Fibroblast of upper back skin (primary cell): ENCODE results near the gene SLIRP.
"Not testable (repeated sequence)": the region's sequence is repeated elsewhere in the genome, so short reads cannot be mapped to it uniquely, and the experiment has no call there.

Experiments
- DNase-seq: peaks from one replicate; pipeline ENCODE4 v3.0.0-alpha.2; 2013

SLIRP gene

GRCh38 chr14:77707724-77708408, at the start of gene SLIRP, which contains the start of gene ALKBH1:
Gene SLIRP, plus strand, starts transcription at chr14:77708103. Its CDS starts 9 bp downstream, at chr14:77708112.
Gene ALKBH1, minus strand, starts transcription at chr14:77708023. Its CDS starts 19 bp downstream, at chr14:77708004.
- DNase-seq = peak; percentile 77

GRCh38 chr14:77659831-77660230, 48.1 kb upstream of the SLIRP start:
- no peak for DNase-seq

DNA sequence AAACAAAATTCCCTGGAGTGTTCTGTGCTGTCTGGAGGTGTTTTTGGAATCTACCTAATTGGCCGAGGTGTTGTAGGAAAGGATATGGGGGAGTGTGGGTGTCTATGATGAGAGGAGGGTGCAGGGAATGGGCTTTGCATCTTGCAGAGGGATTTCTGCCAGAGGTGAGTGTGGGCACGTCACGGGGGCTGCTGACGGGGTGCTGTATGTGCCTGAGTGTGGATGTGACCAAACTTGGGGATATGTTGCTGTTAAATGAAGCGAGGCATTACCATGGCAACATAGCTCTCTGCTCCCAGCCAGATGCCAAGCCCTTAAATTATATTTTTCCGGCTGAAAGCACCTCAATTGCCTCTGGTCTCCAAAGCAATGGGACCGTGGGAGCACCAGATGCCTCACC, 47.1 kb upstream of the SLIRP start:
- DNase-seq = no peak

- DNase-seq = not testable (repeated sequence)
Measured at GRCh38 chr14:77661562-77661961, 46.3 kb upstream of the SLIRP start.

DNA sequence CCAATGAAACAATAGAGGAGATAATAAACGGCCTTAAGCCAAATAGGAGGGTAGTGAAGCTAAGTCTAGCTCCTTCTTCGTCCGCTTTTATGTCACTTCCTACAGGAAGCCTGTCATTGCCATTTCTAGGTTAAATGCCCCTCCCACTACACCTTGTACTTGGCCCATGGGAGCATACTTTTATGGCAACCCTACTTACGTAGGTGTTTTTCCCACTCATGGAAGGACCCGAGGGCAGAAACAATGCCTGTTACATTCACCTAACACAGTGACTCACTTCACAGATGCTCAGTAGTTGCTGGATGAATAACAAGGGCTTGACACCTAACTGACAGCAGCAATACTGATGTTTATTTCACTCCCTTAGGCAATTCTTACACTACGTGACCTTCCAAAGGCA, 44.6 kb upstream of the SLIRP start:
- no peak for DNase-seq

DNA sequence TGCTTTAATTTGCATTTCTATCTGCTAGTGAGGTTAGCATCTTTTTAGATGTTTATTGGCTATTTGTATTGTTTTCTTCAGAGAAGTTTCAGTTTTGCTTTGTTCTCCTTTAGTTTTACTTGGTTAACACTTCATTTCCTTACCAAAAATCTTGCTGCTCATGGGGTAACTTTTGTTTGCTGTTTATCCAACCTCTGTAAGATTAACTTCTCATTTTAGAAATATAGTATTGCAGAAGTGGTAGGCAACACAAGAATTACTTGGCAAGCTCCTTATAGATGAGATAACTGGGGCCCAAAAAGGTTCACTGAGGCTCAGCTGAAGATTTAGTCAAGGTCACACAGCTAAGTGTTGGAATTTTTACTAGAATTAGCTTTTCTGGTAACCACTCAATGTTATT, 40.6 kb upstream of the SLIRP start:
- DNase-seq = no peak

DNA sequence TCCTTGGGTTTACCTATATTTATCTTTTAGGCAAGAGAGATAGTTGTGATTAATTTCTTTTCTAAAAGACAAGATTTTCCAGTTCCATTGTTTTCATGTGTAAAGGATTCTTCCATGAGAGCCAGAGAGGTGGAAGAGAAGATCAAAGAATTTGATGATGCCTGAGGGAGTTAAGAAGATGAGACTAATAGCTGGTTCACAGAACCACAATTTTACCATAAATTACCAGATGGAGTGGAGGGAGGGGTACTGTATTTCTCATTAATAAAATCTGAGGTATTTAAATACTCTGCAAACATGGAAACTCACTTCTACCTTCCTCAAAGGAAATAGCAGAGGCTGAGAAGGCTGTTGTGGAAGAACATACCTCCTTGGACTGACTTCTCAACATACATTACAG, 34.7 kb upstream of the SLIRP start:
- no peak for DNase-seq

DNA sequence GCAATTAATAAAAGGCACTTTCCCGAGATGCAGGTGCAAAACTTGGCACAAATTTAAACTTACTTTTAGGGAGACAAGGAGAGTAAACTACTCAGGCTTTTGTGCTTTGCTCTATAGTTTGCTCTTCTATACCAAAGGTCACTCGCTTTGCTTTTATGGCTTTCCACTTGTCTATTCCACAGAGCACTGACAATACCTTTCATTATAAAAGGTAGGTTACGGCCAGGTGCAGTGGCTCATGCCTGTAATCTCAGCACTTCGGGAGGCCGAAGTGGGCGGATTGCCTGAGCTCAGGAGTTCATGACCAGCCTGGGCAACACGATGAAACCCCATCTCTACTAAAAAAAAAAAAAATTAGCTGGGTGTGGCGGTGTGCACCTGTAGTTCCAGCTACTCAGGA, 33.0 kb upstream of the SLIRP start:
- no peak for DNase-seq

- peak; percentile 8 for DNase-seq
Measured at GRCh38 chr14:77681196-77682157, 26.4 kb upstream of the SLIRP start.

DNA sequence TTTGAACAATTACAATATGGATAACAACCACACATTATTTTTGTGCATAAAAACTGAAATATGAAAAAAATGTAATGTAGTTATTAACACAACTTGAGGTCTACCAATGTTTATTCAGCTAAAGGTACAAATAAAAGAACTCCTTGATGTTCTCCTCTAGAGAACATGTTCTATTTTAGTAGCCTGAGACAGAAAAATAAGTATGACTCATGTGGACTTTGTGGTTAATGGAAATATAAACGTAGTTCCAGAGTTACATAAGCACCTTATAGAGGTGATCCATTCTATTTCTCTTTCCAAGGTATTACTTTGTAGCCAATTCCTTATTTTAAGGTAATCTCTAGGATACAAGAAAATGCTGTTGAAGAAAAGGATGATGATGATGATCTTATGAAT, 25.7 kb upstream of the SLIRP start:
- DNase-seq = peak; percentile 19

- no peak for DNase-seq
Measured at GRCh38 chr14:77691259-77691658, 16.6 kb upstream of the SLIRP start.

DNA sequence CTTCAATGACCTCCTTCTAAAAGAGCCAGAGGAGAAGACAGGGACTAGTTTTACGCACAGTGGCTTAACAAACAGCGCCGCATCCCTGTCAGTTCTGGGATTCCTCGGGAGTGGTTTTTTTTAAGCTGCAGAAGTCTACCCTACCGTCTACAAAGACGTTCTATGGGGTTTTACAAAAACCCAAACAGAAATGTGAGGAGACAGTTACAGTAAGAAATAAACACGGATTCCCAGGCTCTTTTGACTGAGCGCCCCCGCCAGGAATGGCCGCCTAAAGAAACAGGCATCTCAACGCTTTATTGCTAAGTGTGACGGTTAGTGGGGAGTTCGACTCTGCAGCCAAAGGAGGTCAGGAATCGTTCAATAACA, 564 bp upstream of the SLIRP start:
- peak; percentile 35 for DNase-seq

- DNase-seq = no peak
Measured at GRCh38 chr14:77708749-77709148, 846 bp downstream of the SLIRP start.

DNA sequence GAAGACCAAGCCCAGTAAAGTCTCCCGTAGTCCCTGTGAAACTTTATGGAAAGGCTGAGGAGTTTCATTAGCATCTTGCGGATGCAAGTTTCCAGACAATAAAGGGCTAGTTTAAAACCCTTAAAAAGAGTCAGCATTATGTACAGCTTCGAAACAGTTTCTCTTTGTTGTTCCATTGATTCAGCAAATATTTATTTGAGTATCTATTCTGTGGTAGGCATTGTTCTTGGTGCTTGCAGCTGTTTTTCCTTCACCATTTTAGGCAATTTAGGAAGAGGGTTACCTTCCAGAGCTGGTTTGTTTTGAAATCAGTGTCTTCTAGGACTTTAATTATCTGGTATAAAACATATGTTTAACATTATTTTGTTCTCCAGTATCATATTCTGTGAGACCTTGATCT, 1.5 kb downstream of the SLIRP start:
- no peak for DNase-seq

DNA sequence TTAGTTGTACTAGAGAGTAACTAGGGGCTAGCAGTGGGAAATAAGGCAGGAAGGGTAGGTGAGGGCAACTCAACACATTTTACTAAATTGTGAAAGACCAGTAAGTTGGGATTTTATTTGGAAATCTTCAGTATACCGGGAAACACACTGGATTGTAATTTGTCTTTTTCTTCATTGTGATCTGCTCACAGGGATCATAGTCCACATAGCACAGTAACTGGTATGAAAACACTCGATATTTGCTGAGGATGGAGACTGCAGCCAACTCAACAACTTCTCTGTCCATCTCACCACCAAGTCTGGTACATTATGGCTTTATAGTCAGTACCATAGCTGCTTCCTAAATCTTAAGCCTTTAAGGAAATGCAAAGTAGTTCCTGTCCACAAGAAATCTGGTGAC, 2.5 kb downstream of the SLIRP start:
- no peak for DNase-seq

GRCh38 chr14:77714926-77715325, 7.0 kb downstream of the SLIRP start:
- no peak for DNase-seq

- DNase-seq = no peak
Measured at GRCh38 chr14:77717608-77718305, 9.9 kb downstream of the SLIRP start.

- no peak for DNase-seq
Measured at GRCh38 chr14:77721437-77721836, 13.5 kb downstream of the SLIRP start.

DNA sequence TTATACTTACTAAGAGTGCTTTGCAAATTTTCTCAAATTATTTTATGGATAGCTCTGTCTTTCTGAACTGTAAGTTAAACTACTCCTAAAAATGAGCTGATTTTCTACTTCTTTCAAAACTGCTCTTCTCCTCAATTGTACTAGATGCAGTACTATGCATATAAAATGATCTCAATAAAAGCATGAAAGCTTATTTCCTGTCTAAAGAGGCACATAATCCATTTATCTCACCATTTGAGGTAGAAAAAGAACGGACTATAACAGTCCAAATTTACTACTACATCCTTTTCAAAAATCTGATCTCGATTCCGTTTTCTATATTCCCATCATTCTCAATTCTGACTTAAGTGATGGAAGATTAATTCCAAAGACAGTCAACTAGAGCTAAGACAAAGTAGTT, 14.4 kb downstream of the SLIRP start:
- no peak for DNase-seq

DNA sequence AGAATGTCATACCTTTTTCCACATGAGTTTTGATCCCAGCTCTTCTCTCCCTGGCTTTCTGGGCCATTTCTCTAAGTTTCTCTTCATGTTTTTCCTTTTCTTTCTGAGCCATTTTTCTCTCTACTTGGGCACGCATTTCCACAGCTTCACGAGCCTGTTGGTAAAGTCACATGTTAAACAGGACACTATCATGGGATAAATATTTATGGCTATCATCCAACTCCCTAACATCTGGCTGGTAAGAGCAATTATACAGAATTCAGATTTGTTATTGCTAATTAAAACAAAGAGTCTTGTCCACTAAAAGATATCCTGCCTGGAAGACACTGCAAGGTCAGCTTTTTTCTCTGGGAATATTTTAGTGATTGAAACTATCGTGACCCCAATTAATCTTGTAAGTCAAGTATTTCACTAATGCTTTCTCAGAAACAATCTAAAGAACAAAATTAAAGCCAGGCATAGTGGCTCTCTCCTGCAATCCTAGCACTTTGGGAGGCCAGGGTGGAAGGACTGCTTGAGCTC, 23.1 kb downstream of the SLIRP start:
- peak; percentile 6 for DNase-seq

GRCh38 chr14:77738559-77739250, 30.8 kb downstream of the SLIRP start:
- DNase-seq = peak; percentile 9

DNA sequence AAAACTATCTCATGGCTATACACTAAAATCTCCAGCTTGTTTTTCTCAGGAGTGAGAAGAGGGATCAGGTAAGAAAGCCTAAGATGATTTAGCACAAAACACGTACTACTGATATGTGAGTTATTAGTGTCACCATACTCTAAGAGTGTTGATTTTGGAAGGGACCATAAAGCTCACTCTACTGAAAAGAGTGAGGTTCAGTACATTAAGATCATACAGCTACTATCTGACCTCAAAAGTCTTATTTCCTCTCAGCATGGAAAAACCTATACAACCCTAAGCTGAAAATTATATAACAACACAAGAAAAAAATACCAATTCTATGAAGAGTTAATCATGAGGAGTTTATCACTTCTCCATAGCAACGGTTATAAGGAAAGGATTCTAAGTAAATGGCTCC, 33.5 kb downstream of the SLIRP start:
- no peak for DNase-seq
